Upper lobe of right lung (tissue), 1 donor: ENCODE data around the gene ITPR3. TPM values are rescaled to one million over a fixed set of nuclear protein-coding genes. Genes with fewer than 3 reads are reported as not detected.

Experiments used
- ATAC-seq: fragments of 200-7000 bp; cut with Tn5 transposase; one replicate; pipeline ENCODE4 v1.9.1; 2020; ENCODE audit warnings: mild to moderate bottlenecking, moderate library complexity
- DNase-seq: peaks from one replicate; pipeline ENCODE4 v3.0.0-alpha.2; 2020
- H3K27ac ChIP-seq: fragments of 200-600 bp; one replicate; pipeline ENCODE4 v1.8.0; 2022
- H3K27me3 ChIP-seq: fragments of 200-600 bp; one replicate; pipeline ENCODE4 v1.8.0; 2022; ENCODE audit warnings: mild to moderate bottlenecking
- H3K36me3 ChIP-seq: fragments of 200-600 bp; one replicate; pipeline ENCODE4 v1.8.0; 2022
- H3K4me1 ChIP-seq: fragments of 200-600 bp; one replicate; pipeline ENCODE4 v1.8.0; 2022
- H3K4me3 ChIP-seq: fragments of 200-600 bp; one replicate; pipeline ENCODE4 v1.8.0; 2022; ENCODE audit warnings: mild to moderate bottlenecking
- H3K9me3 ChIP-seq: fragments of 200-600 bp; one replicate; pipeline ENCODE4 v1.8.0; 2022
- intact Hi-C: fragments of 100-400 bp; cut with DNase I; formaldehyde crosslinking; loops from one replicate; pipeline ENCODE4 v1.11.0; 2022
- total RNA-seq: library from RNA; stranded (reverse); fragmentation: NEBNext Ultra II Directional; extraction: Animal tissue kit (Norgen Biotek cat#: 25700); gene quantifications from one replicate; pipeline ENCODE4 v1.2.1, GENCODE V29; 2021
- TF ChIP-seq, protein P1 (sequence below): fragments of 200-600 bp; IDR thresholded peaks from one replicate; pipeline ENCODE4 v1.8.0; 2022; ENCODE audit warnings: antibody characterized with exemption
- donor health status: DM: no; HTN: yes; CAD: no; lungs with severe emphysema.

ITPR3 gene
- total RNA-seq, 1 donor from 2014 or later, result 111 TPM

DNA sequence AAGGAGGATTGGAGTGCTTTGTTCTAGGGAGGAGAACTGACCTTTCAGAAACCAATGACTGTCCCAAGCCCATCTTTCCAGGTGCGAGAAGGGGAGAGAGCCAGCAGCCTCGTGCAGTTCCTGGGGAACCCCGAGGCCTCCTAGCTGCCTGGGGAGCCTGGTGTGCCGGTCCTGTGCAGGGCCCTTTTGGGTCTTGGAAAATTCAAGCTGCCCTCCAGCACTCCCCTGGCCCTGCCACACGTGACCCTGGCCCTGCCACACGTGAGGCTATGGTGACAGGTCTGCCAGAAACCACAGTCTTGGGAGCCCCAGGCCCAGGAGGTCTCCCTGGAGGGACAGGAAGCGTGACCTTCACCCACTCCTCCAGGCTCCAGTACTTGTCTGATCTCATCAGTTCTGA lies 109.9 kb downstream of the ITPR3 start:
- Histone ChIP-seq H3K9me3 (no peaks in the 10 kb centered on the region), H3K27me3 (no peaks in the 10 kb centered on the region), H3K4me3 (no peak overlapping the region), H3K36me3 (no peaks in the 10 kb centered on the region), H3K4me1 (no peaks in the 10 kb centered on the region), H3K27ac (no peak overlapping the region)
- ATAC-seq (no peak), DNase-seq (no peak)
- intact Hi-C loops, result no loop called here
- TF ChIP-seq, protein P1, sequence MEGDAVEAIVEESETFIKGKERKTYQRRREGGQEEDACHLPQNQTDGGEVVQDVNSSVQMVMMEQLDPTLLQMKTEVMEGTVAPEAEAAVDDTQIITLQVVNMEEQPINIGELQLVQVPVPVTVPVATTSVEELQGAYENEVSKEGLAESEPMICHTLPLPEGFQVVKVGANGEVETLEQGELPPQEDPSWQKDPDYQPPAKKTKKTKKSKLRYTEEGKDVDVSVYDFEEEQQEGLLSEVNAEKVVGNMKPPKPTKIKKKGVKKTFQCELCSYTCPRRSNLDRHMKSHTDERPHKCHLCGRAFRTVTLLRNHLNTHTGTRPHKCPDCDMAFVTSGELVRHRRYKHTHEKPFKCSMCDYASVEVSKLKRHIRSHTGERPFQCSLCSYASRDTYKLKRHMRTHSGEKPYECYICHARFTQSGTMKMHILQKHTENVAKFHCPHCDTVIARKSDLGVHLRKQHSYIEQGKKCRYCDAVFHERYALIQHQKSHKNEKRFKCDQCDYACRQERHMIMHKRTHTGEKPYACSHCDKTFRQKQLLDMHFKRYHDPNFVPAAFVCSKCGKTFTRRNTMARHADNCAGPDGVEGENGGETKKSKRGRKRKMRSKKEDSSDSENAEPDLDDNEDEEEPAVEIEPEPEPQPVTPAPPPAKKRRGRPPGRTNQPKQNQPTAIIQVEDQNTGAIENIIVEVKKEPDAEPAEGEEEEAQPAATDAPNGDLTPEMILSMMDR, result no peak

DNA sequence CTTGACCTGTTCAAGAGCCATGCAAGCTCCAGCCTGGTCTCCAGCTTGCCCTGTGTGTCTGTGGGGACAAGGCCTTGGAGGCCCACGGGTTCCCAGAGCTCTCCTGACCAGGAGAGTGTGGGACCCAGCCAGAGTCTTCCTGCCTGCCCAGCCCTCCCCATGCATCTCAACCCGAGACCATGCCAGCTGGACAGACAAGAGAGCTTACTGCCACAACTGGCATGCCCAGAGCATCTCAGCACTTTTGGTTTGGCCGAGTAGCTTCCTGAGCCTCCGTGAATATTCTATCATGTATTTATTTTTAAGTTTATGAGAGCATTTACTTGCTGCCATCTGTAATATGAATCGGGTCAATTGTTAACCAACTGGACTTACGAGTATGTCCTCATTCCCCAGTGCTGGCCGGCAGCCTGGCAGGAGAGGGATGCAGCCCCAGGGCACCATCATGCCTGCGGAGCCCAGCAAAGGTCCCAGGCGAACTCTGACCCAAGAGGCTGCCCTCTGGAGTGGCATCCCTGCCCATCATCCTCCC lies 110.7 kb downstream of the ITPR3 start:
- DNase-seq (no peak), ATAC-seq (no peak)
- H3K4me3 ChIP-seq, result no peak overlapping the region
- no peaks in the 10 kb centered on the region for H3K9me3 ChIP-seq
- TF ChIP-seq, protein P1, result no peak
- no peaks in the 10 kb centered on the region for H3K36me3 ChIP-seq
- H3K27me3 ChIP-seq, result no peaks in the 10 kb centered on the region
- H3K27ac ChIP-seq, result no peak overlapping the region
- no peaks in the 10 kb centered on the region for H3K4me1 ChIP-seq
- intact Hi-C loops, result no loop called here

DNA sequence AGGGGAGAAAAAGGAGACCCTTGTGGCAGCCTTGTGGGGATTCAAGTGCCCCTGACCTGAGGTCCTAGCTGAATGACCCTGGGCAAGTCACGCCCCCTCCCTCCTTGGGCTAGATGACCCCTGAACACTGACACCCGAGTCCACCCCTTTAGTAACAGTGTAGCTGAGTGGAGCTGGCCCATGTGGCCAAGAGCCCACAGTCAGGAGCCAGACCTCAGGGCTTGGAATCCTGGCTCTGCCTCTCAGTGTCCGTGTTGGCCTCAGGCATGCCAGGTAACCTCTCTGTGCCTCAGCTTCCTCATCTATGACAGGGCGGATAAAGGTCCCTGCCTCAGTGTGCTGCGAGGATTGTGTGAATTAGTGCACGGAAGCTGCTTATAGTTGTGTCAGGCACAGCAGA lies 111.3 kb downstream of the ITPR3 start:
- ATAC-seq (no peak), DNase-seq (no peak)
- no peak overlapping the region for H3K27ac ChIP-seq
- TF ChIP-seq, protein P1, result no peak
- H3K36me3 ChIP-seq, result no peaks in the 10 kb centered on the region
- H3K4me3 ChIP-seq, result no peak overlapping the region
- H3K4me1 ChIP-seq, result no peaks in the 10 kb centered on the region
- H3K9me3 ChIP-seq, result no peaks in the 10 kb centered on the region
- intact Hi-C loops, result no loop called here
- H3K27me3 ChIP-seq, result no peaks in the 10 kb centered on the region

DNA sequence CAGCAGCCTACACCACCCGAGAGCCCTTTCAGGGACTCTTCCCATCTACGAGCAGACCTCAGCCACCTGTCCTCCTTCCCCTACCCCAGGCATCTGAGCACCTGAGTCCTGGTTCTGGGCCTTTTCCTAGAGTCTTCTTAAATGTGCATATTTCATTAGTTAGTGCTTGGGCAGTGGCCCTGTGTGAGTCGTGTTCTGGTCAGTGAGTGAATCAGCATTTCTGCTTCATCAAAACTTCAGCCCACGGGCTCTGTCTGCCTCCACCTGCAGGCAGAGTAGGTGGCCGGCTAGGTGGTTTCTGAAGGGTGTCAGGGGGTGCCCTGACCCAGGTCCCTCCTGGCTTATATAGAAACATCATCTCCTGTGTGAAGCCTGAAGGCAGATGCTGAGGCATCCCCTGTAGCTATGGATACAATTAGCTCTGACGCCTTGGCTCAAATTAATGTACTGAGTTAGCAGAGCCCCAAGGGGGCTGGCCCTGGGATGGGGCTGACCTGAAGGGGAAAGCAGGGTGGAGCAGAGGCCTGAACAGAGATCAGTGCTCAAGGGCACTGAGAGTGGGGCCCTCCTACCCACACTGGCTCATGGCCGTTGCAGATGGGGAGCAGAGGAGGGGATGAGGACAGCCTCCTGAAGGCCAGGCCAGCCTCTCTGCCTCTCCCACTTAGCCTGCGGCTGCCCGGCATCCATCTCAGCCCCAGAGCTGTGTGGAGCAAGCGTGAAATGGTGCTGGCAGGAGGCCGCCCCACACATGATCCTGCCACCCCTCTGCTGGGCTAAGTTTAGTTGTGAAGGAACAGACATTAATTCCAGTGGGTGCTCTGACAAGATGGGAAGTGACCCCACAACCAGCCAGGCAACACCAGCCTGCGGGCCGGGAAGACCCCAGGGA lies 111.9 kb downstream of the ITPR3 start:
- Histone ChIP-seq H3K27me3 (no peaks in the 10 kb centered on the region), H3K4me3 (no peak overlapping the region), H3K36me3 (no peaks in the 10 kb centered on the region), H3K4me1 (no peaks in the 10 kb centered on the region), H3K9me3 (no peaks in the 10 kb centered on the region), H3K27ac (no peak overlapping the region)
- TF ChIP-seq, protein P1, result no peak
- DNase-seq (no peak), ATAC-seq (no peak)
- intact Hi-C loops, result no loop called here

DNA sequence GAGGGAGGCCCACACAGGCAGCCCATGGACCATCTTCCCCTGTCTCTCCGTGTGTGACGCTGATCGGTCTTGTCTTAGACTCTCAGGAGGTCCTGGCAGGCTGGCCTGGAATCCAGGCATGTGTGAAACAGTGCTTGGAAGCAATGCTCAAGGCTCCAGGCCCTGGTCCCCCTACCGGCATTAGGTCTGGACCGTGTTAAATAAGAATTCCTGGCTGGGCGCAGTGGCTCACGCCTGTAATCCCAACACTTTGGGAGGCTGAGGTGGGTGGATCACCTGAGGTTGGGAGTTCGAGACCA lies 112.5 kb downstream of the ITPR3 start:
- no peaks in the 10 kb centered on the region for H3K4me1 ChIP-seq
- H3K27me3 ChIP-seq, result no peaks in the 10 kb centered on the region
- intact Hi-C loops, result no loop called here
- ATAC-seq, result no peak
- no peaks in the 10 kb centered on the region for H3K9me3 ChIP-seq
- H3K36me3 ChIP-seq, result no peaks in the 10 kb centered on the region
- DNase-seq, result no peak
- no peak overlapping the region for H3K4me3 ChIP-seq
- no peak overlapping the region for H3K27ac ChIP-seq
- TF ChIP-seq, protein P1, result no peak
